Esophagus muscularis mucosa (tissue), 4 donors: ENCODE results near the gene DIAPH1. TPM values are rescaled to one million over a fixed set of nuclear protein-coding genes. Genes with fewer than 3 reads are reported as not detected.

ENCODE experiments used
- DNase-seq: peaks from one replicate; pipeline ENCODE4 v3.0.0-alpha.2; 2017; ENCODE audit errors: extremely low spot score
- H3K27ac ChIP-seq, 4 donors: fragments of 200-600 bp; sonication (generic); replicated peaks in 1 of 4; 1 replicate in 3 of 4; 2 replicates in 1 of 4; pipeline ENCODE4 v1.5.1; 2016 to 2019; ENCODE audit warnings: mild to moderate bottlenecking in 1 of 4
- H3K27me3 ChIP-seq, 4 donors: fragments of 200-600 bp; sonication (generic); one replicate each; pipeline versions ENCODE4 v1.5.1 to v1.6.0; 2016 to 2019
- H3K36me3 ChIP-seq, 4 donors: fragments of 200-600 bp; sonication (generic); one replicate each; pipeline ENCODE4 v1.5.1; 2016 to 2019
- H3K4me1 ChIP-seq, 4 donors: fragments of 200-600 bp; sonication (generic); one replicate each; pipeline ENCODE4 v1.5.1; 2016 to 2019
- H3K4me3 ChIP-seq, 4 donors: fragments of 200-600 bp; sonication (generic); 1 replicate in 2 of 4; 2 replicates in 2 of 4; pipeline ENCODE4 v1.5.1; 2016 to 2019; ENCODE audit warnings: mild to moderate bottlenecking in 4 of 4, moderate library complexity in 1 of 4
- H3K9me3 ChIP-seq, 4 donors: fragments of 200-600 bp; sonication (generic); 1 replicate in 3 of 4; 2 replicates in 1 of 4; pipeline ENCODE4 v1.5.1; 2016 to 2019
- CTCF ChIP-seq, 3 experiments: fragments of 200-600 bp in 2 of 3; fragments of 450-650 bp in 1 of 3; sonication (generic) in 2 of 3; IDR thresholded peaks; one replicate each; pipeline ENCODE4 v1.5.1; 2017 to 2019; ENCODE audit warnings: antibody characterized with exemption in 3 of 3, mild to moderate bottlenecking in 2 of 3, moderate library complexity in 1 of 3
- EP300 ChIP-seq: sonication (generic); formaldehyde crosslinking; IDR thresholded peaks from one replicate; pipeline ENCODE4 v1.6.1; 2017; ENCODE audit warnings: antibody characterized with exemption
- POLR2A ChIP-seq: fragments of 450-650 bp; IDR thresholded peaks from one replicate; pipeline ENCODE4 v1.6.1; 2017; ENCODE audit warnings: antibody characterized with exemption, moderate library complexity, mild to moderate bottlenecking, low read depth
- POLR2AphosphoS5 ChIP-seq, 2 donors: sonication (generic); formaldehyde crosslinking; IDR thresholded peaks; one replicate each; pipeline ENCODE4 v1.6.1; 2017; ENCODE audit warnings: antibody characterized with exemption in 2 of 2
- WGBS: methylation state at CpG from one replicate; pipeline ENCODE4 v1.1.5; 2018; 5-methylcytosine and 5-hydroxymethylcytosine counted together
- intact Hi-C: fragments of 100-400 bp; cut with DNase I; formaldehyde crosslinking; loops from one replicate; pipeline ENCODE4 v1.15.1; 2023
- total RNA-seq, 4 donors: library from RNA; depleted of rRNA; stranded (reverse); fragments of >200 nt; gene quantifications; one replicate each; pipeline versions ENCODE4 v1.1.0 to v1.2.1, GENCODE V29; 2016

Gene DIAPH1
- total RNA-seq, 4 donors from 2014 or later, result 34.1 to 53.0 (median 45.9) TPM

GRCh38 chr5:141608046-141608445, 10.8 kb downstream of the DIAPH1 start:
- WGBS, result 88% methylated on average over 2 of the region's 2 CpGs
- H3K9me3 ChIP-seq, result no peaks in the 10 kb centered on the region
- H3K4me3 ChIP-seq, result no peak overlapping the region
- TF ChIP-seq POLR2AphosphoS5 (IDR thresholded peaks at IDR 0.05), result no peak
- no peak for TF ChIP-seq EP300
- TF ChIP-seq POLR2A, result no peak
- TF ChIP-seq CTCF (IDR thresholded peaks at IDR 0.05), result no peak
- no peaks in the 10 kb centered on the region for H3K36me3 ChIP-seq
- H3K27ac ChIP-seq, result no peak overlapping the region
- no peak for DNase-seq
- intact Hi-C loops, result no loop called here
- H3K27me3 ChIP-seq, result no peaks in the 10 kb centered on the region
- peaks cover 16 to 39% (median 28%) of the 10 kb centered on the region in 4 donors for H3K4me1 ChIP-seq

- TF ChIP-seq POLR2AphosphoS5 (IDR thresholded peaks at IDR 0.05) (peak; percentile 14 to 25), POLR2A (no peak), EP300 (no peak)
- Histone ChIP-seq H3K36me3 (no peaks in the 10 kb centered on the region), H3K4me1 (peaks cover 16 to 36% (median 28%) of the 10 kb centered on the region in 4 donors), H3K9me3 (no peaks in the 10 kb centered on the region), H3K27ac (peak overlapping the region; percentile 47 to 68 (median 56)), H3K4me3 (no peak overlapping the region), H3K27me3 (no peaks in the 10 kb centered on the region)
- 80% methylated on average over 6 of the region's 6 CpGs for WGBS
- no peak for DNase-seq
- intact Hi-C loops, result no loop called here
Measured at GRCh38 chr5:141605523-141606277, 13.1 kb downstream of the DIAPH1 start.

- no peaks in the 10 kb centered on the region for H3K9me3 ChIP-seq
- no peaks in the 10 kb centered on the region for H3K36me3 ChIP-seq
- TF ChIP-seq CTCF (IDR thresholded peaks at IDR 0.05), result no peak
- TF ChIP-seq POLR2AphosphoS5 (IDR thresholded peaks at IDR 0.05), result peak; percentile 69 to 74
- no peak for TF ChIP-seq EP300
- intact Hi-C loops, result no loop called here
- no peak for DNase-seq
- H3K27me3 ChIP-seq, result no peaks in the 10 kb centered on the region
- H3K27ac ChIP-seq, result peak overlapping the region in 3 of 4 donors; percentile 55 to 68 (median 65)
- H3K4me1 ChIP-seq, result peaks cover 20 to 47% (median 28%) of the 10 kb centered on the region in 4 donors
- 51% methylated on average over 6 of the region's 6 CpGs for WGBS
- peak overlapping the region in 1 of 4 donors; percentile 2 for H3K4me3 ChIP-seq
Measured at GRCh38 chr5:141603923-141604717, 14.7 kb downstream of the DIAPH1 start.

- intact Hi-C loops, result no loop called here
- 94% methylated on average over 1 of the region's 1 CpG for WGBS
- Histone ChIP-seq H3K27ac (peak overlapping the region in 1 of 4 donors; percentile 3), H3K4me3 (no peak overlapping the region), H3K27me3 (no peaks in the 10 kb centered on the region), H3K36me3 (no peaks in the 10 kb centered on the region), H3K4me1 (peaks cover 22 to 62% (median 30%) of the 10 kb centered on the region in 4 donors), H3K9me3 (no peaks in the 10 kb centered on the region)
- TF ChIP-seq EP300, result no peak
- TF ChIP-seq CTCF (IDR thresholded peaks at IDR 0.05), result no peak
- TF ChIP-seq POLR2A, result no peak
- no peak for TF ChIP-seq POLR2AphosphoS5 (IDR thresholded peaks at IDR 0.05)
- DNase-seq, result no peak
Measured at GRCh38 chr5:141602606-141603005, 16.2 kb downstream of the DIAPH1 start.
